DOHH2 (cell line): ENCODE results near the gene FAM43B.

Experiments
- CTCF ChIP-seq: fragments of 200-600 bp; sonication (generic); IDR thresholded peaks from one replicate; pipeline ENCODE4 v1.5.1; 2014; ENCODE audit warnings: antibody characterized with exemption, mild to moderate bottlenecking, low read depth, low read length; ENCODE audit not compliant: poor library complexity, severe bottlenecking
- EZH2phosphoT487 ChIP-seq: fragments of 200-600 bp; sonication (generic); IDR thresholded peaks from 2 replicates; pipeline ENCODE4 v1.6.1; 2017; ENCODE audit warnings: borderline replicate concordance, mild to moderate bottlenecking, antibody characterized with exemption, low read length, moderate library complexity, mixed read lengths

DNA sequence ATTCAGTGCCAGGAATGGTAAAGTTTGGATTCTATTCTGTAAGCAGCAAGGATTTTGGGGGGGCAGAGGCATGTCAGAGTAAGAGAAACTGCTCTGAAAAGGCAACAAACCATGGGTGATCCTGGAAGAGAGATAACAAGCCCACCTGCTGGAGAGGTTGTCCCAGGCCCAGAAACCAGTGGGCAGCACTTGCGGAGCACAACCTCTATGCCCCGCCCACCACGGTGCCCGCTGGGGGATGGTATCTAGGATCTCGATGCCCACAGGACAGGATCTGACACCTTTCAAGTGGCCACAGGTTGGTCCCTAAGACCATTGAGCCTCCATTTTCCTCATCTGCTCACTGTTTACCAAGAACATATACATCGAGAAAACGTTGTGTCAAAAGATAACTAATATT is 24.2 kb upstream of the FAM43B start:
- TF ChIP-seq CTCF, result no peak
- no peak for TF ChIP-seq EZH2phosphoT487
